H1 (cell line): ENCODE results near the gene TRIM45. TPM values are rescaled to one million over a fixed set of nuclear protein-coding genes. Genes with fewer than 3 reads are reported as not detected.

Source experiments
- CTCF ChIA-PET: fragments of 300-600 bp; sonication (Branson Sonifier 250); formaldehyde crosslinking; loops from one replicate; lab custom pipeline; 2021; ENCODE audit not compliant: partially characterized antibody; lab: Charles Lee
- POLR2A ChIA-PET: fragments of 300-600 bp; sonication (Branson Sonifier 250); formaldehyde crosslinking; loops from one replicate; lab custom pipeline; 2021; ENCODE audit warnings: inconsistent platforms; ENCODE audit not compliant: partially characterized antibody; lab: Charles Lee
- DNase-seq, 2 experiments: peaks; one replicate each; pipeline versions ENCODE4 v3.0.0 to v3.0.0-alpha.2; 2010 to 2022; ENCODE audit warnings: low spot score in 2 of 2, low read depth in 1 of 2, mixed read lengths in 1 of 2
- FAIRE-seq: peaks from 2 replicates; lab custom pipeline; 2011; peaks lifted over from hg19 to GRCh38; lab: Jason Lieb, UNC
- H2AFZ ChIP-seq: 2 replicates; pipeline ENCODE4 v1.8.1; 2012; ENCODE audit warnings: low read length, inconsistent platforms
- H2AK5ac ChIP-seq: 2 replicates; pipeline ENCODE4 v1.6.1; 2013; ENCODE audit warnings: low read depth, low read length
- H2BK120ac ChIP-seq: replicated peaks from 2 replicates; pipeline ENCODE3; 2013; ENCODE audit warnings: low read depth, low read length, inconsistent platforms
- H2BK12ac ChIP-seq: 2 replicates; pipeline ENCODE4 v1.6.1; 2013; ENCODE audit warnings: low read depth, low read length
- H2BK15ac ChIP-seq: 2 replicates; pipeline ENCODE4 v1.6.1; 2013; ENCODE audit warnings: low read length
- H2BK20ac ChIP-seq: 2 replicates; pipeline ENCODE4 v1.6.1; 2013; ENCODE audit warnings: low read length
- H2BK5ac ChIP-seq: 2 replicates; pipeline ENCODE4 v1.6.1; 2013; ENCODE audit warnings: low read depth, low read length
- H3K14ac ChIP-seq: 2 replicates; pipeline ENCODE4 v1.6.1; 2013; ENCODE audit warnings: inconsistent platforms; ENCODE audit not compliant: insufficient read length
- H3K18ac ChIP-seq: 2 replicates; pipeline ENCODE4 v1.6.1; 2013; ENCODE audit warnings: low read length; ENCODE audit errors: extremely low read depth
- H3K23ac ChIP-seq: 2 replicates; pipeline ENCODE4 v1.6.1; 2013; ENCODE audit warnings: inconsistent platforms; ENCODE audit not compliant: insufficient read length
- H3K23me2 ChIP-seq: 2 replicates; pipeline ENCODE4 v1.6.1; 2013; ENCODE audit warnings: low read depth, low read length
- H3K27ac ChIP-seq: 2 replicates; pipeline ENCODE4 v1.6.1; 2011; ENCODE audit warnings: low read depth, low read length, inconsistent platforms
- H3K27me3 ChIP-seq, 4 experiments: replicated peaks in 1 of 4; 1 replicate in 1 of 4; 2 replicates in 3 of 4; pipeline versions ENCODE4 v1.6.1 to v1.8.1; 2011 to 2013; ENCODE audit warnings: low read length in 3 of 4, mild to moderate bottlenecking in 3 of 4, inconsistent platforms in 2 of 4, mixed read lengths in 2 of 4, moderate library complexity in 1 of 4; ENCODE audit not compliant: control insufficient read depth in 3 of 4, insufficient read depth in 3 of 4; ENCODE audit errors: extremely low read depth in 1 of 4
- H3K36me3 ChIP-seq, 4 experiments: 2 replicates each; pipeline versions ENCODE4 v1.6.1 to v1.8.1; 2011 to 2013; ENCODE audit warnings: mild to moderate bottlenecking in 4 of 4, low read length in 3 of 4, moderate library complexity in 2 of 4, control low read depth in 1 of 4, inconsistent platforms in 1 of 4; ENCODE audit not compliant: insufficient read depth in 4 of 4, control insufficient read depth in 2 of 4
- H3K4ac ChIP-seq: replicated peaks from 2 replicates; pipeline ENCODE3; 2013; ENCODE audit warnings: low read length, low read depth, mixed read lengths, inconsistent platforms; ENCODE audit not compliant: insufficient read length
- H3K4me1 ChIP-seq, 4 experiments: replicated peaks in 1 of 4; 1 replicate in 1 of 4; 2 replicates in 3 of 4; pipeline versions ENCODE4 v1.6.1 to v1.8.1; 2011 to 2013; ENCODE audit warnings: low read length in 3 of 4, inconsistent platforms in 2 of 4, mixed read lengths in 1 of 4; ENCODE audit not compliant: insufficient read depth in 4 of 4, control insufficient read depth in 3 of 4
- H3K4me2 ChIP-seq, 2 experiments: 2 replicates each; pipeline versions ENCODE4 v1.6.1 to v1.8.1; 2011 to 2013; ENCODE audit warnings: low read depth in 2 of 2, low read length in 2 of 2, control low read depth in 1 of 2, inconsistent platforms in 1 of 2, mild to moderate bottlenecking in 1 of 2; ENCODE audit not compliant: insufficient read depth in 1 of 2
- H3K4me3 ChIP-seq, 4 experiments: fragments of 200-600, 300-600 bp in 1 of 4; sonication (generic), shearing (Covaris generic), sonication (Bioruptor Twin) in 1 of 4; 2 replicates each; pipeline versions ENCODE4 v1.5.1 to v1.8.1; 2011 to 2016; ENCODE audit warnings: low read length in 4 of 4, low read depth in 3 of 4, control low read depth in 2 of 4, inconsistent platforms in 2 of 4, mild to moderate bottlenecking in 2 of 4, mixed read lengths in 1 of 4, moderate library complexity in 1 of 4; ENCODE audit not compliant: insufficient read depth in 2 of 4; ENCODE audit errors: extremely low read depth in 1 of 4
- H3K56ac ChIP-seq: replicated peaks from 2 replicates; pipeline ENCODE3; 2013; ENCODE audit warnings: low read depth, mild to moderate bottlenecking, mixed read lengths, low read length, inconsistent platforms; ENCODE audit not compliant: insufficient read length
- H3K79me1 ChIP-seq: 2 replicates; pipeline ENCODE4 v1.6.1; 2013; ENCODE audit warnings: low read depth, low read length, control low read depth
- H3K79me2 ChIP-seq, 2 experiments: 2 replicates each; pipeline versions ENCODE4 v1.6.1 to v1.8.1; 2012 to 2013; ENCODE audit warnings: low read length in 2 of 2, mild to moderate bottlenecking in 2 of 2, inconsistent platforms in 1 of 2; ENCODE audit not compliant: insufficient read depth in 2 of 2, control insufficient read depth in 1 of 2
- H3K9ac ChIP-seq, 4 experiments: replicated peaks in 1 of 4; 1 replicate in 1 of 4; 2 replicates in 3 of 4; pipeline versions ENCODE4 v1.6.1 to v1.8.1; 2011 to 2013; ENCODE audit warnings: low read depth in 3 of 4, low read length in 3 of 4, control low read depth in 2 of 4, mild to moderate bottlenecking in 2 of 4, moderate library complexity in 2 of 4, inconsistent platforms in 1 of 4; ENCODE audit errors: extremely low read depth in 1 of 4
- H3K9me3 ChIP-seq, 2 experiments: 2 replicates each; pipeline versions ENCODE4 v1.6.1 to v1.8.1; 2012 to 2013; ENCODE audit warnings: mild to moderate bottlenecking in 2 of 2, moderate library complexity in 2 of 2, control low read depth in 1 of 2, inconsistent platforms in 1 of 2, low read depth in 1 of 2, low read length in 1 of 2, mixed read lengths in 1 of 2; ENCODE audit not compliant: insufficient read depth in 2 of 2
- H4K20me1 ChIP-seq, 2 experiments: replicated peaks in 1 of 2; 2 replicates each; pipeline versions ENCODE3 to v1.8.1; 2011 to 2013; ENCODE audit warnings: inconsistent platforms in 2 of 2, low read length in 2 of 2, mild to moderate bottlenecking in 1 of 2; ENCODE audit not compliant: insufficient read depth in 2 of 2, control insufficient read depth in 1 of 2
- H4K5ac ChIP-seq: 2 replicates; pipeline ENCODE4 v1.6.1; 2013; ENCODE audit warnings: low read length, low read depth, mixed read lengths, inconsistent platforms; ENCODE audit not compliant: insufficient read length
- H4K8ac ChIP-seq: 2 replicates; pipeline ENCODE4 v1.8.0; 2013; ENCODE audit warnings: mild to moderate bottlenecking, moderate library complexity, low read length, inconsistent platforms; ENCODE audit not compliant: insufficient read depth; ENCODE audit errors: extremely low read depth
- H4K91ac ChIP-seq: replicated peaks from 2 replicates; pipeline ENCODE3; 2013; ENCODE audit warnings: low read length, mixed read lengths, inconsistent platforms; ENCODE audit not compliant: insufficient read length
- EP300 ChIP-seq, 2 experiments: IDR thresholded peaks; 1 replicate in 1 of 2; 2 replicates in 1 of 2; pipeline ENCODE4 v1.6.1; 2011 to 2012; ENCODE audit warnings: low read depth in 2 of 2, low read length in 2 of 2, mild to moderate bottlenecking in 2 of 2, borderline replicate concordance in 1 of 2, inconsistent platforms in 1 of 2, moderate library complexity in 1 of 2
- HDAC2 ChIP-seq, 2 experiments: fragments of 300-600 bp in 1 of 2; sonication (generic) in 1 of 2; IDR thresholded peaks; 2 replicates each; pipeline ENCODE4 v1.6.1; 2011 to 2012; ENCODE audit warnings: low read depth in 2 of 2, low read length in 2 of 2, mild to moderate bottlenecking in 2 of 2, moderate library complexity in 2 of 2, borderline replicate concordance in 1 of 2, inconsistent platforms in 1 of 2
- MAX ChIP-seq: IDR thresholded peaks from 2 replicates; pipeline ENCODE4 v1.6.1; 2012; ENCODE audit warnings: inconsistent platforms
- RBBP5 ChIP-seq: IDR thresholded peaks from 2 replicates; pipeline ENCODE4 v1.7.1; 2012; ENCODE audit warnings: low read depth, mild to moderate bottlenecking, inconsistent platforms, low read length, moderate library complexity, borderline replicate concordance
- RFX5 ChIP-seq: IDR thresholded peaks from 2 replicates; pipeline ENCODE4 v1.6.1; 2011; ENCODE audit warnings: low read depth, low read length, improper control_type of control experiment, borderline replicate concordance
- RXRA ChIP-seq: IDR thresholded peaks from 2 replicates; pipeline ENCODE4 v1.6.1; 2011; ENCODE audit warnings: low read depth, mild to moderate bottlenecking, low read length, moderate library complexity; ENCODE audit not compliant: insufficient read depth
- SIRT6 ChIP-seq: IDR thresholded peaks from one replicate; pipeline ENCODE4 v1.7.1; 2012; ENCODE audit warnings: low read length, inconsistent platforms
- SP2 ChIP-seq: IDR thresholded peaks from 2 replicates; pipeline ENCODE4 v1.6.1; 2012; ENCODE audit warnings: mild to moderate bottlenecking, low read length, inconsistent platforms
- TAF7 ChIP-seq: optimal IDR thresholded peaks from 2 replicates; pipeline ENCODE3; 2011; ENCODE audit warnings: low read depth, mild to moderate bottlenecking, inconsistent platforms, low read length, moderate library complexity, borderline replicate concordance
- TBP ChIP-seq: IDR thresholded peaks from 2 replicates; pipeline ENCODE4 v1.6.1; 2011; ENCODE audit warnings: low read depth, low read length, improper control_type of control experiment
- USF2 ChIP-seq: IDR thresholded peaks from 2 replicates; pipeline ENCODE4 v1.6.1; 2011; ENCODE audit warnings: low read length, improper control_type of control experiment
- WGBS, 2 experiments: shearing (Covaris generic) in 1 of 2; methylation state at CpG; one replicate each; pipeline versions ENCODE4 v1.1.6 to v1.1.7; 2013 to 2015; ENCODE audit warnings: low lambda C conversion rate in 2 of 2, mixed read lengths in 2 of 2, inconsistent platforms in 1 of 2, low coverage in 1 of 2, missing lambda C conversion rate in 1 of 2; ENCODE audit not compliant: insufficient replicate concordance in 2 of 2, insufficient coverage in 1 of 2, insufficient read length in 1 of 2; ENCODE audit errors: extremely low coverage in 1 of 2, missing lambda C conversion rate in 1 of 2; 5-methylcytosine and 5-hydroxymethylcytosine counted together
- polyA plus RNA-seq, 7 experiments: library from polyadenylated mRNA; depleted of rRNA in 3 of 7; stranded (reverse) in 5 of 7; unstranded in 2 of 7; fragments of >200 nt in 5 of 7; fragments of 200-250 nt in 2 of 7; gene quantifications; 1 replicate in 5 of 7; 2 replicates in 1 of 7; 4 replicates in 1 of 7; pipeline versions ENCODE4 v1.2.1 to v1.2.3, GENCODE V29; 2011 to 2013; ENCODE audit warnings: missing spikeins in 2 of 7, mixed read lengths in 2 of 7
- total RNA-seq: library from RNA; stranded (reverse); fragmentation: NEBNext Ultra II Directional; extraction: Animal tissue kit (Norgen Biotek cat#: 25700); gene quantifications from 2 replicates; pipeline ENCODE4 v1.2.1, GENCODE V29; 2021

The TRIM45 gene
- total and polyA plus RNA-seq, 2 of the 8 experiments (the other 6 are each of a cell fraction or from before 2014, with no cell fraction given), result 13.7 to 16.7 TPM

- Histone ChIP-seq H3K4me2 (no peak overlapping the region), H3K79me2 (no peaks in the 10 kb centered on the region), H3K9ac (no peak overlapping the region), H3K9me3 (no peaks in the 10 kb centered on the region), H3K27me3 (no peaks in the 10 kb centered on the region), H2AK5ac (no peak overlapping the region), H3K18ac (no peak overlapping the region), H3K23me2 (no peaks in the 10 kb centered on the region; the same call in 1 of the 2 replicates), H3K4ac (no peak overlapping the region), H2BK12ac (no peak overlapping the region), H4K8ac (no peak overlapping the region), H2BK120ac (no peak overlapping the region), H2BK15ac (no peak overlapping the region), H3K14ac (no peak overlapping the region), H3K4me1 (no peaks in the 10 kb centered on the region), H4K5ac (no peak overlapping the region), H2BK20ac (no peak overlapping the region), H3K23ac (no peak overlapping the region), H3K56ac (no peak overlapping the region), H4K20me1 (peaks cover 2 to 3% of the 10 kb centered on the region in 2 experiments), H3K27ac (no peak overlapping the region), H3K79me1 (no peaks in the 10 kb centered on the region), H3K4me3 (no peak overlapping the region), H4K91ac (no peak overlapping the region), H2AFZ (no peak overlapping the region), H3K36me3 (peaks cover 14 to 67% (median 35%) of the 10 kb centered on the region in 4 experiments), H2BK5ac (no peak overlapping the region)
- DNase-seq (no peak), FAIRE-seq (no peak)
- no peak for TF ChIP-seq SP2
- TF ChIP-seq EP300 (IDR thresholded peaks at IDR 0.05; ENCODE audit: borderline replicate concordance in 1 of 2, low read depth in 2 of 2, low read length in 2 of 2), result no peak
- TF ChIP-seq MAX, result no peak
- no peak for TF ChIP-seq USF2
- no peak for TF ChIP-seq RXRA
- TF ChIP-seq TBP, result no peak
- no peak for TF ChIP-seq TAF7
- no peak for TF ChIP-seq RFX5
- no peak for TF ChIP-seq SIRT6
- no peak for TF ChIP-seq HDAC2 (IDR thresholded peaks at IDR 0.05; ENCODE audit: borderline replicate concordance in 1 of 2, low read depth in 2 of 2, low read length in 2 of 2)
- no peak for TF ChIP-seq RBBP5
- ChIA-PET CTCF (interaction anchor here (0.5 to 1.1 kb wide), 3 partner anchors 17 to 415 kb away, joined by 3 read pairs; no protein-coding TSS in a partner anchor), POLR2A (no interaction called here)
- 92% methylated on average over 3 of the region's 3 CpGs; no CpG with 5 or more reads in 1 of the 2 experiments for WGBS, 2 experiments
These were observed 16.6 kb downstream of the TRIM45 start for GRCh38 chr1:117104986-117105385.
